Measurements from ENCODE around the gene KIAA0825.

Gene KIAA0825

DNA sequence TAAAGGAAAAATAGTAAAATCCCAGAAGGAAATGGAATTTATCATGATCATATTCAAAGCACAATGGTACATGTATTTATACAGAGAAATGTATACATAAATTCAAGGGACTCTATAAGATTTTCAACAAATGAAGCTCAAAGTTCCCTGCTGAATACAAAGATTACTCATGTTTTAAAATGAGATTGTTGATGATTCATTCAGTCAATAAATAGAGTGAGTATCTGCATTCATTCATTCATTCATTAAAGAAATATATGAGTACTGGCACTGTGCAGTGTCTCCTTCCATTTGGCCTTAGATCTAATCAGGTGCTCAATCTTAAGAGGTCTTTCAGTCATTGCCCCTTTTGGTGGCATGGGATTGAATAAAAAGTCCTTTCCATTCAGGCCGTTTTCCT lies 310.0 kb downstream of the KIAA0825 start:
- no peak for DNase-seq (ENCODE audit: low spot score)

DNA sequence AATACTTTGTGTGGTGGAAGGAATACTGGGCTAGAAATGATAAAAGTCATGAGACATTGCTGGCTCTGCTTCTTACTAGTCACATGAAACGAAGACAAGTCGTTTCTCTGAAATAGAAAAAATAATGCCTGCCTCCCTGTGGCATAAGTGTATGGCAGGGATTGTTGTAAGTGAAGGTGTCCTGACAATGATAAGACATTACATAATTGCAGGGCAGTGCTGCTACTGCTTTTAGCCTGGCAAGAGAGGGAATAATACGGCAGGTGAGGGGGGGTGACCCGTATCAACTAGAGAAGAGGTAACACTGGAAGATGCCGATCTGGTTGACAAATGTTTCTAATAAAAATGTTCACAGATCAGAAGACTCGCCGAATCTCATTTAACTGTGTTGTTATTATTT lies 314.3 kb downstream of the KIAA0825 start:
- DNase-seq (ENCODE audit: low spot score): no peak

DNA sequence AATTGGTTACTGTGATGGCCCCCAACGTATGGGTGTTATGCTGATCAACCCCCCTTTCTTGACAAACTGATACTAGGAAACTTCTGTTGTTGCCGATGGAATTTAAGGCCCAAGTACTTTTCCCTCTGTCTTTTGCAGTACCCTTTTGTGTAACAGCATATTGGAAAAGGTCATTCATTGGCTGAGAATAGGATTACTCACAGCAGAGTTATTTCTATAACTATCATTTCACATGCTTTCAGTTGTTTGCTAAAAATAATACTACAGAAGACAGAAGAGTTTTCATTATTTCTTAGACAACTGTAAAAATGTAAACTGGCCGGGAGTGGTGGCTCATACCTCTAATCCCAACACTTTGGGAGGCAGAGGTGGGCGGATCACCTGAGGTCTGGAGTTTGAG lies 329.5 kb downstream of the KIAA0825 start:
- DNase-seq (ENCODE audit: low spot score): no peak

DNA sequence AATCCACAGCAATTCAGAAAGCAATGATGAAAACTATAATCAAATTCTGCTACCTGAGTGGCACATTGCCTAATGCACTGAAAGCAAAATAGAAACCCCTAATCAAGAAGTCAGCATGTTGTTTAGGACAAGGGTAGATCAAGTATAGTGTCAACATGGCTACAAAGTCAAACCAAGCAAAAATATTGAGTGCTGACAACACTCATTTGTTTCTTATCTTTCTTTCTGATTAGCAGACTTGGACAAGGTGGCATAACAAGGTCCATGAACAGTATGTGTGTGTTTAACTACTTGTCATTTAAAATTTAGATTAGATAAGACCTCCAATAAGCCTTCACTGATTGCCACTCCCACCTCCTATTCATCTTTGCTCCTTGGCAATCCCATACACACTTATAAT lies 332.4 kb downstream of the KIAA0825 start:
- no peak for DNase-seq (ENCODE audit: low spot score)

DNA sequence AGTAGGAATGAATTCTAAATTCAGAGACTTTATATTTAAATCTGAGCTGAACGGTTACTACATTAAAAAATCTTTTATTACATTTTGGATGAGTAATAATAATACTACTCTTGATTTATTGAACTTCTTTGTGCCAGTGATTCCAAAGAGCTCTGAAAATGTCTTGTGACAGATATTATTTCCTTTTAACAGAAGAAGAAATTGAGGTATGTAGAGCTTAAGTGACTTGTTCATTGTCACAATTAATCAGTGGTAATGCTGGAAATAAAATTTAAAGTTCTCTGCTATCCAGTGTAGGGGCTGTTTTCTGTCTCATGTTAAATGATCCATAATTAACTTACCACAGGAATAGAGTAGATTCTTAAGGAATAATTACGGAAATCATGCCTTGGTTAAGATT lies 335.3 kb downstream of the KIAA0825 start:
- DNase-seq (ENCODE audit: low spot score): no peak

DNA sequence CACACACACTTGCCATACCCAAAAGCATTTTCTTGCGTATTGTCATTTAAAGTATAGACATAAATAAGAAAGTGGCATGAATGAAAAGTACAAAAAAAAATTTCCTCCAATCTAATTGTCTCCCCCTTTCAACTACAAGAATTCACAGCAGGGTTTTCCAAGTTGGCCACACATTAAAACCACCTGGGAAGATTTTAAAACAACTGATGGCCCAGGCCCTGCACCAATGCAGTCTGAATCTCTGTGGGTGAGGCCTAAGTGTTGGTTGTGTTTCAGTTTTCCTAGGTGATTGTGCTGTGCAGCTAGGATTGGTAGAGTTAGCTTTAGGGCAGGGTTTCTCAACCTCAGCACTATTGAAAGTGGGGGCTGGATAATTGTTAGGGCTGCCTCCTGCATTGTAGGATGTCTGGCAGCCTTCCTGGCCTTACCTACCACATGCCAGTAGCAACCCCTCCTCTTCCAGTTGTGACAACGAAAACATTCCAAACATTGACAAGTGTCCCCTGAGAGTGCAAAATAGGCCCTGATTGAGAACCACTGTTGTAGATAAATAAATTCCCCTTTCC lies 337.1 kb downstream of the KIAA0825 start:
- no peak for DNase-seq (ENCODE audit: low spot score)

DNA sequence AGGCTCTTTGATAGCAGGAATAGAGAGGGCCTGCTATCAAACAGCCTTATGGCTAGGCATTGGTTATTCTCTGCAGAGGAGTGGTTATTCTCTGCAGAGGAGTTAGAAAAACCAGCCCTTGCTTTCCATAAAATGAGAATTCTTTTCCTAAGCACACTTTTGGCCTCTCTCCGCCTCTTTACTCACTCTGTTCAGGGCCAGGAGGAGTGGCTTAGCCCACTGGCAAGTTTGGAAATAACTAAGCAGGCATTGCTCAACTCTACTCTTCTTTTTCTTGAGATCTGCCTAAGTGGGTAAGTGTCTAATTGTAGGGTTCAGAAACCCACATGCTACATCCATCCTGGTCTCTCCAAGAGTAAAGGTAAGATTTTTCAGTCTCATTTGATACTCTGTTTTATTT lies 341.7 kb downstream of the KIAA0825 start:
- no peak for DNase-seq (ENCODE audit: low spot score)

DNA sequence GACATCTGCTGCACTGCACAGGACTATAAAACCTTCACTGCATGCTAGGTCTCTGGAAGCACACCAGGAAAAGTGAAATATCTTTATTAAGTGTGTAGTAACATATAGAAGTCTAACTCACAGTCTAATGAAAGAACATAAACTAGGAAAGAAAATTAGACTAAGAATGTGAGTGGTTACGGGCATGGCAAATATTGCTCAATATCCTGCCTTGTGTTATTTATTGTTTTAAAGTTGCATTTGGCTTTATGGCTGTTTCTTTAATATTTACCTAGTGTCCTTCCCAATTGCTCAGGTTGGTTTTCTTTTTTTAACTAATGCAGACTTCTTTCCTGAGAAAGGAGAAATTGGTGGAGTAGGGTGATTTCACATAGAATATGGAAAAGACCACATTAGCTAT lies 342.4 kb downstream of the KIAA0825 start:
- no peak for DNase-seq (ENCODE audit: low spot score)

DNA sequence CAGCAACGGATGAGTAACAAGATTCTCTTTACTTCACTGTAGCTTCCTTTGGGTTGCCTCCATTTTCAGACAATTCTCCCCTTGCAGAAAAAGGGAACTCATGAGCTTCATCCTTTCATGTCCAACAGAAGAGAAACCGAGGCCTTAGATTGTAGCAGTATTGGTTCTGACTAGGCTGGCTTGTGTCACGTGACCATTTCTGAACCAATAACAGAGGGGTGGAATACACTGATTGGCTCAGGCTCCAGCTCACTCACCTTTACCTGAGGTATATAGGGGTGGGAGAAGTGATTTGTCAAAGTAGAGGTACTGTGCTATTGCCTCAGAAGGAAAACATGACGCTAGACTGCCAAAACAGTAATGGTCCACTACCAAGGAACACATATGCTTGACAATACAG lies 343.7 kb downstream of the KIAA0825 start:
- no peak for DNase-seq (ENCODE audit: low spot score)

DNA sequence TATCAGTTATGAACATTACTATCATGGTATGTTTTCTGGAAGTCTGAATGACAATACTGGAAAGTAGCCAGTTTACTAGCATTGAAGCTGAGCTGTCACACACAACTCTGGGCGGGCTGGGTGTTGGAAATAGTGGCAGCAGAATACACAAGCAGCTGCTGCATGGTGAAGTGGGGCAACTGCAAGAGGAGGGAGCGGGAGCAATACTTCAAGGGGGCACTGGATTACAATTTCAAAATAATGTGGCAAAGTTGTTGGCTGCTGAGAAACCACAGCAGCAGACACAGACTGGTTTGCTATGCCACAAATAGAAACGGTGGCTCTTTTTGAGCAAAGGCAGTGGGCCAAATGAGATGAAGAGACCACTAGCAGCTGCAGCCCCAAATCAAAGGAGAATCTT lies 350.2 kb downstream of the KIAA0825 start:
- DNase-seq (ENCODE audit: low spot score): no peak

DNA sequence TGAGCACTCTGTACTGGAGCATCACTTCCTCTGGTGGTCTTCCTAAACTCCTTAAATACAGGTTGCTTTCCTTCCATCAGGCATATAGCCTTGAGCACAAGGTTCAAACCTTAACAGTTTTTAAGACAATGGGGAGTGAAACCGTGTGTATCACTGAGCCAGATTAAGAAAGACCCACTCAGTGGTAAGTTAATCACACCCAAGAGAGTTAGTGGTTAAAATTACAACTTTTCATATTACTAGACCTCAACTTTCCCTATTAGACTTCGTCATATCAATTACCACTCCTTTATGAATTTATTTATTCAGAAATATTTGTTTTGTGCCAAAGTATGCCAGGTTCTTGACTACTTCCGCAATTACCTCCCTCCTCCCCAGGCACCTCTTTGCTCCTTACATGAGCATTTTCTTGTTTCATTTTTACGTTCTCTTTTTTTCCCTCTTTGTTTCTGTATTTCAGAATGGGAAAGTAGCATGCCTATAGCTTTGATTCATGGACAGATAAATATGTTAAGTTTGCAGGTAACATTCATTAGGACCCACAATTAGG lies 351.0 kb downstream of the KIAA0825 start:
- no peak for DNase-seq (ENCODE audit: low spot score)

DNA sequence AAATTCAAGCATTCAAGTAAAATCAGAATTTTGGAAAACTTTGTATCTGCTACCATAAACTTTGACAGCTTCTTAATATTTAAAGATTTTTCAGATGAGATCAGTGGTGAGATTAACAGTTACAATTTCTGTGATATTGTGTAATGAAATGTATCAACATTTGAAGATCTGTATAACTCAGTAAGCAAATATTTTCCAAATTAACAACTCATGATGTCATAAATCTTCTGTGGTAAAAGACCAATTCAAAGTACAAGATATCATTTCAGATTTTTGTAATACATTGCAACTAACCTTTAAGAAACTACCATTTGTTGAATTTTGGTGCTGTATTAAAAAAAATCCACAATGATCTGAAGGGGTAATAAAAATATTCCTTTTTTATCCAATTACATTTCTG lies 352.2 kb downstream of the KIAA0825 start:
- DNase-seq (ENCODE audit: low spot score): no peak

DNA sequence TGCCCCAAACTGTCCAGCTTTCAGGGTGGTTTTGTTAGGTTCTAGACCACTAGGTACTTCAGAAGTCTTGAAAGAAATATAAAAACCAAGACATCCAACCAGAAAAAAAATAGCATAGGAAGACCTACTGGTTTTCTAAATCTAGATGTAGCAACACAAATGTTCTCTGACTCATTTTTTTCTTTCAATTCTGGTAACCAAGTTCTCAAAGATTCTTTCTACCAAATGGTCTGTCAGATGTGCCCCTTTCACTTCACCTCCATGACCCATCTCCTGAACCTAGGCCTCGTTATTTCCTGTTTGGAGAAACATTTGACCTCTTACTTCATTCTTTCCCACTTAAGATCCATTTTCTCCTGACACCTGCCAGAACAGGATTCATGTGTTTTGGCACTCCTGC lies 355.3 kb downstream of the KIAA0825 start:
- no peak for DNase-seq (ENCODE audit: low spot score)

DNA sequence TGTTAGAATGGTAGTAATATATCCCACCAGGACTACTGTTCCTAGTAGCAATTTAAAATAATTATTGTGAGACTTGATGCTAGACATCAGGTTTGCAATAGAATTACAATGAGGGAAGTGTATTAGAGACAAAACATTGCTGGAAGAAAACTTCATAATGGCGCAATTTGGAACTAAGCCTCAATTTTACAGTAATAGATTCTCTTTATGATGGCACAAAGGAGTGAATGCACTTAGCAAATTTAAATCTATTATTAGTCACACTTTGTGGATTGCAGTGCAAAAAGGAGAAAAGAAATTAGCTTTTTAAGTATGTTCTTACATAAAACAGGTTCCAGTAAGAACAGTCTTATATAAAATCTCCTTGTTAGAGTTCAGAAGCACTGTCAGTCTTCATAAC lies 358.3 kb downstream of the KIAA0825 start:
- no peak for DNase-seq (ENCODE audit: low spot score)

DNA sequence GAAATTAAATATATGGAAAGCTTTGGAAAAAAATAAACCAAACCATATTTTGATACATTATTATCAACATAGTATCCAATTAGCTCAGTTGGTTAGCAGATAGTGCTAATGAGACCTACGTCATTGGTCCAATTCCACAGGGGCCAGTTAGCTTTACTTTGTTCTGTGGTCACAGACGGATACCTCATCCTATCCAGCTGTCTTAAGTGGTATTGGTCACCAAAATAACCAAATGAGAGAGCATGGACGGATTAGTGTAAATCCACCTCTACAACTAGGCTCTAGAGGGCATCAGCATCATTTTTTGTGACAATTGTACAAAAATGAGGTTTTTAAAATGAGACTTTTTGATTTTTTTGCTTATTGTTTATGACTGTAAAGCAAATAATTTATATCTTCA lies 364.2 kb downstream of the KIAA0825 start:
- DNase-seq (ENCODE audit: low spot score): no peak

DNA sequence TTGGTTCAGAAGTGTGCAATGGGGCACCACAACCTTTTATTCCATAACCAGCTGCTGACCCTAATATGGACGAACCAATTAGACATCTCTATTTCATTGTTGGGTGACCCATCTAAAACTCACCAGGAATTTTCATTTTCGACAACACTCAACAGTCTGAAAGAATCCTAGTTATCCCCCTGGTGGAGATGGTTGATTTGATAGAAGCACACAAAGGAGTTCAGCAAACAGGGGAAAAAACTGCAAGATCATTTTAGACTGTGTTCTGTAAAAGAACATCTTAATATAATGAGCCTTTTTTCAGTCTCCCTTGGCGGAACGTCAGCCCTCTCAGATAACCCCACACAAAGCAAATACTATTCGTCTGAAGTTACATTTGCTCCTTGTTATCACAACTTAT lies 367.4 kb downstream of the KIAA0825 start:
- DNase-seq (ENCODE audit: low spot score): no peak

DNA sequence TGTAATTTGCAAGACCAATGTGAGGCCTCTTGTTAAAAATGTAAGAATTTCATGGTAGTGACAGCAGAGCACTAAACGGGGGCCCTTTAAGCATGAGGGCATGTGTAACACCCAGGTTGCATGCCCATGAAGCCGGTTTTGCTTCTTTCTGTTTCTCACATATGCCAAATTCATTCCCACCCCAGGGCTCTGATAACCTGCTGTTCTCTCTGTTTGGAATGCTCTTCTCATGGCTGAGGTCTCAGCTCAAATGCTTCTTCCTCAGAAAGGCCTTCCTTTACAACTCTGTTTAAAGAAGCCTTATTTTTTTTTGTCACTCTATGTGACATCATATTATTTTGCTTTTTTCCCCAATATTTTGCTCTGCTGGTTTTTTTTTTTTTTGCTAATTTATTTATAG lies 369.0 kb downstream of the KIAA0825 start:
- DNase-seq (ENCODE audit: low spot score): no peak

DNA sequence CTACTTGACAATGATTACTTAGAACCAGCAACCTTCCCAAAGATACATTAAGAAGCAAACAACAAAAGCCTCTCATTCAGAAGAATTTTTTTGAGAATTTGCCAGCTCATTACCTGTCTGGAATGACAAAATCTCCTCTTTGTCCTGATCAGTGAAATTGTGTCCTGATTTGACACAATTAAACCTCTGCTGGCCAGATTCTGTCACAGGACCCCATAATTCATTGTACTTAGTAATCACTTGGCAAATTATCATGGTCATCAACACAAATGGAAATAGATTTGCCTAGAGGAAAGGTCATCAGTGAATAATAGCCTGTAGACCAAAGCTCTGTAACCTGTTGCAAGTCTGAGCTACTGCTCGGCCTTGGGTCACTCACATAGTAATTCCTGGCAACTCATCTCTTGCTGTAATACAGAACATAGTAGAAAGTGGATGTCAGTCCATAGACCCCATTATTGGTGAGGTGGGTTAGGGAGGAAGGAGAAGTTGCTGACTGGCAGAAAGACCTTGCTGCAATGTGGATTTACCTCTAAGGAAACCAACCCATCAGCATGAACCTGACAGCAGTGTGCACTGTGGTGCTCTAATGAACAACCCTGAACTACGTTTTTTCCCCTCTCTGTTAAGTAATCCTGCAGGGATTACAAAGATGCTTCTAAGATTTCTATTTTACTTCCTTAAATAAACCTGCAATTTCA lies 370.1 kb downstream of the KIAA0825 start:
- no peak for DNase-seq (ENCODE audit: low spot score)

DNA sequence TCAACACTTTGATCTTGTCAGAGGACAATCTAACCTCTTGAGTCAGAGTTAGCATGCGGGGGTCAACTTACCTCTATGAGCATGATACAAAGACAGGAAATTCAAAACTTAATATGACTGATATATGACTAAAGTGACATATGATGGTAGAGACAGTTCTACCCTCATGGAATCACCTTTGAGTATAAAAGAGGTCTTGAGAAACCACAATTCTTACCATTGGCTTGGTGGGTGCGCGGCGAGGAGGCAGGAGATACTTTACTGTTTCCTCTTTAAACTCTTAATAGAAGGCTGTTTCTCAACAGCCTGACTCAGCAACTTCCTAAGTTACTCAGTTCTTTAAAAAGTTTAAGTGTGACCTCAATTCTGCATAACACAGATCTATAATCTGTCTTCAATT lies 372.8 kb downstream of the KIAA0825 start:
- no peak for DNase-seq (ENCODE audit: low spot score)

DNA sequence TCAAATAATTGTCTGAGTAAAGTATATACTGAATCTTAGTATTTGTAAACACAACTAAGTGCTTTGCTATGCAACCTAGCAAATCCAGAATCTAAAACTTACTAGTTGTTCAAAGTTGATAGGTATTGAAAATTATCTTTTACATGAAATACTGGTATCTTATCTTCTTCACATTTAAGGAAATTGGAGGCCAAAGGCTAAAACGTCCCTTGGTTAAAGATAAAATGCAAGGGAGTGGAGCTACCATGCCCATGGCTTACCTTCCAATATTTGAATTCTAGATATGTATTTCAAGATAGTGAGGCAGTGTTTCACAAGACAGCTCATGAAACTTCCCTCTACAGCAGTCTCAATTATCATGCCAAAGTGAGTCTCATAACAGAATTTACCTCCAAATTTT lies 373.5 kb downstream of the KIAA0825 start:
- DNase-seq (ENCODE audit: low spot score): no peak

DNA sequence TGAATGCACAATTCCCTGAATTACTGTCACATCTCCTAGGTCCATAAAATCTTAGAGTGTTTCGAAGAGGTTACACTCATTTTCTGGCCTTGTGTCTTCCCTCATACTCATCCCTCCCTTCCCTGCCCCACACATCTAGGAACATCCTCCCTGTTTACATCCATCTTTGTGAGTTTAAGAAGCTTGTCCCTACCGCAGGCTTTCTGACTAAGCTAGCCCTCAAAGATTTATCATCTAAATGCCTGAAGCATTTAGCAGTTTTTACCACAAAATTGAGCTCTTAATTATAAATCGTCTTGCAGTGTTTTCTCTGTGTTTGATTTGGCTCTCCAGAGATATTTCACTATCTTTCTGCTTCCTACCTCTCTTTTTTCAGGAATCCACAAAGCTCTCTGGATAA lies 374.8 kb downstream of the KIAA0825 start:
- no peak for DNase-seq (ENCODE audit: low spot score)

DNA sequence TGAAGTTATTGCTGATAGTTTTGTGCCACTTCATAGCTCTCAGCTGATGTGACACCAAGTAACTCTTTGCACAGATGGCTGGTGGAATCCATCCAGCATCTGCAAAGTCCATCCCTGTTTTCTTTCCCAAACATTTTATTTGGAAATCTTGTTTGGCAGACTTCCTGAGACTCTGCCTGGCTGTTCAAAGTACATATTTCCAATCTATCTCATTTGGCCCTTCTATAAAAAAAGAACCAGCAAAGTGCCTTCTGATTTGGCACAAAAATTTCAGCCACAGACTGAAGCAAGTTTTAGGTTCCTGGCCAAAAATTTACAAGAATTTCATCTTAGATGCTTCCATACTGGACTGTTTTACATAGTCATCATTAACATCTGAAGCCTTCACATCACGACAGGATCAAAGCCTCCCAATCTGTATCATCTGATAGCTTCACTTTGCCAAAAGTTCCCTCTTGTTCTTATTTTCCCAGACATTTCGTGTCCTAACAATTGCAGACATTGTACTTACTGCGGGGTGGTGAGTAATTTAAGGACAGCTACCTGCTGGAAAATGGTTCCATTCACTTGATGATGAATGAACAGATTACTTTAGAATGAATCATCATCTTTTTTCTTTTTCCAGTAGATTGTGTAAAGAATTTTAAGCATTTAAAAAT lies 377.3 kb downstream of the KIAA0825 start:
- DNase-seq (ENCODE audit: low spot score): no peak

DNA sequence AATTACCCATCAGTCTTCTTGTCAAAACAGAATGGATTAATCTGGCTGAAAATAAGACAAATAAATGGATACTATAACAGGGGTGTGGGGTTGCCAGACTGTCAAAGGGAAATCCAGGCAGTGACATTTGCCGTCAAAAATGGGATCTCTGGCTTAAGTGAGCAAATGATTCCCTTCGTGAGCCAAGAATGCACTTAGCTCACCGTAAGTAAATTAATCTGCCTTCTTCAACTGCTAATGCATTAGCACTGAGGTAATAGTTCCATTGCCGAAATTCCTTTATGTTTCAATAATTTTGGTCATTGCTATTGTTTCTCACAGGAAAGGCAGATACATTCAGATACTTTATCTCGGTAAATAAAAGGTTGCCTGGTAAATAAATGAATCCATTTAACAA lies 377.8 kb downstream of the KIAA0825 start:
- no peak for DNase-seq (ENCODE audit: low spot score)

DNA sequence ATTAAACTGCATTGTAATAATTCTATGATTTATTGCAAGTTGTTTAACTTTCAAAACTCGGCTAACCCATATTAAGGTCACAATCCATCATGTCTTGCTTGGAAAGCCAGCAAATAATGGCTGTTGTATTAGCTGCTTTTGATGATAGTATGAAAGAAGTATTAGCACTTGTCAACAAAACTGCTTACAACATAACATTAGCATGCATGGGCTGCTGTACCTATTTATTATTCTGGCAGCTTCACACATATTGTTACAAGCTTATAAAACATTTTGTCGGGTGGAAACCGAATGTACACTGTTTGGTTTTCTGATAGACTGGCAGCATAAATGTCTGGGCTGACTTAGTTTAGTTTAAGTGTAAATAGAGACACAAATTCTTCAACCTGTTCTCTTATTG lies 378.3 kb downstream of the KIAA0825 start:
- DNase-seq (ENCODE audit: low spot score): no peak

Data from hematopoietic multipotent progenitor cell treated with erythropoietin and hydrocortisone succinate and interleukin-3 and kit ligand, for 15 days (in vitro differentiated cells).